ENCODE measurements around the gene ASB16.

GRCh38 chr17:44214896-44215295, 44.4 kb downstream of the ASB16 start:
- no peak for TF ChIP-seq CTCF (IDR thresholded peaks at IDR 0.05 in 8 of 11, conservative IDR thresholded peaks at IDR 0.05 in 3 of 11)
- TF ChIP-seq POLR2A (IDR thresholded peaks at IDR 0.05): no peak

Measured in spleen (tissue), 7 donors.